ENCODE results near the gene PDPK1.

Gene PDPK1

DNA sequence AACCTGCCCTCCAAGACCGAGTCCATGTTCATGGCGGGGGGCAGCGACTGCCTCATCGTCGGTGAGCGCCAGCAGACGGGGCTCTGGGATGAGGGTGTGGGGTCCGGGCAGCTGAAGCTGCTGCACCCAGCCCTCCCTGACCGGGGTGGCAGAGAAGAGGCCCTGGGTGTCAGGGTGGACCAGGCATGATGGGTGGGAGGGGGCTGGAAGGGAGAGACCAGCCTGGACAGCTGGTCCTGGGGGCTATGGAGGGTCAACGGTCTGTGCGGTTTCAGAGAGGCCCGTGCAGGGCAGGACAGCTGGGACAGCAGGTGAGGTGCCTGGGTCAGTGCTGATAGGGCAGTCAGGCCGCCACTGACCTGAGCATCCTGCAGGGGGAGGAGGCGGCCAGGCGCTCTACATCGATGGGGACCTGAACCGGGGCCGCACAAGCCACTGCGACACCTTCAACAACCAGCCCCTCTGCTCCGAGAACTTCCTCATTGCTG is 37.3 kb upstream of the PDPK1 start:
- no peak overlapping the region for H3K27ac ChIP-seq
- no peak for TF ChIP-seq CTCF (conservative IDR thresholded peaks at IDR 0.05)

- TF ChIP-seq CTCF (conservative IDR thresholded peaks at IDR 0.05): peak; percentile 82
- H3K27ac ChIP-seq: peak overlapping the region; percentile 49; the same call in 1 of the 2 replicates
Measured at GRCh38 chr16:2500918-2501750, 36.7 kb upstream of the PDPK1 start.

DNA sequence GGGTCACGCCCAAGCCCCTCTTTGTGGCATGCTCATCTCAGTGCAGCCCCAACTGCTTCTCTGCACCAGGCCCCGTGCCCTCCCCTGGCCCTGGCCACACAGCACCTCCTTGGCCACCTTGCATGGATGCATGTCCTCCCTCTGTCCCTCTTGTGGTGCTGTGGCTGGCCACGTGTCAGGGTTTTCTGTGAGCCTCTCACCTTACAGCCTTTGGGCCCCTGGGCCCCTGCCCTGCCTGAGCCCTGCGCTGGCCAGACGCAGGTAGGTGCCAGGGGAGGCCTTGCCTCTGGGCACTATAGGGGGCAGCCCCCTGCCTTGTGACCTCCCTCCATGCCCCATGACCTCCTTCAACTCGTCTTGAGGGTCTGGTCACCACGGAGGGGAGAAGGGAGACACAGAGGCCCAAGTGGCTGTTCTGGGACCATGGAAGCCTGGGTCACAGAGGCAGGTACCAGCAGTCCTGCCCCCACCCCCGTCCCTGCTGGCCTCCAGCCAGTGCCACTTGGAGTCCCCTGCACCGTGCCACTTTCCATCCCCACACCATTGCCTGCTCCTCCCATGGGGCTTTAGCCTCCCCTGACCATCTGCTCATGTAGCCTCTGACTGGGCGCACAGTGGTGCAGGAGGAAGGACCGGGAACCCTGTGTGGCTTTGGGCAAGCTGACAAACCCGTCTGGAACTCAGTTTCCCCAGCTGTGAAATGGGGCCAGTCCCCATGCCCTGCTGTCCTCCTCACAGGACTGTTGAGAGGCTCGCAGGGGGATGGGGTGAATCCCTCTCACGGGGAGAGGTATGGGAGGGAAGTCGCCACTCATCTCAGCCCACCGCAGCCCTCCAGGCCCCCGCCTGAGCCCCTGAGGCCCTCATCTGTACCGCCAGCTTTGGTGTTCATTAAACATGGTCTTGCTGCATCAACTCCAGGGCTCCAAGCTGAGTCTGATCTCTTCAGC is 35.6 kb upstream of the PDPK1 start:
- H3K27ac ChIP-seq: peak overlapping the region; percentile 49
- no peak for TF ChIP-seq CTCF (conservative IDR thresholded peaks at IDR 0.05)

- no peak overlapping the region for H3K27ac ChIP-seq
- no peak for TF ChIP-seq CTCF (conservative IDR thresholded peaks at IDR 0.05)
Measured at GRCh38 chr16:2505695-2506094, 32.1 kb upstream of the PDPK1 start.

DNA sequence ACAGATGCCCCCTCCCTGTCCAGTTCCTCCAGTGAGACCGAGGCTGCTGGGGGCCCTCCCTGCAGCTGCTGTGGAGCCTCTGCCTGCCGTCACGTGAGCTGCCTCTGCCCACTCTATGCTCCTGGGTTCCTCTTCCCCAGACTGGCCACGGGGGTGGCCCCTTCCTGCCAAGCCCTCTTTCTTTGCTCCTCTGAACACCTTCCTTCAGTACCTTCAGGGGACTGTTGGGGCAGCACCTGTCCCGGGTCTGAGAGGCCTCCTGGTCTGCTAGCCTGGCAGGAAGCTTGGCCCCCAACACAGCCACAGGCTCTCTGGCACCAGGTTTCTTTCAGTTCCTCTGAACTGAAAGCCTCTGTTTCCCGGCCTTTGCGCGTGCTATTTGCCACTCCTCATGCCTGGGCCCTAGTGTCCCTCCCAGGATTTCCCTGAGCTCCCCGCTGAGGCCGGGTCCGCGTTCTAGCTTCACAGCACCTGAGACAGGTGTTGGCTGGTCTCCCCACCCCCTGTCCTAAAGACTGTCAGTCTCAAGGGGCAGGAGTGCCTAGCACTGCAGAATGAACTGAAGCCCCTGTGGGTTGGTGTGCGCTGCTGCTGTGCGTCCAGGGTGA is 30.7 kb upstream of the PDPK1 start:
- no peak for TF ChIP-seq CTCF (conservative IDR thresholded peaks at IDR 0.05)
- no peak overlapping the region for H3K27ac ChIP-seq

GRCh38 chr16:2507665-2508064 is 30.2 kb upstream of the PDPK1 start:
- TF ChIP-seq CTCF (conservative IDR thresholded peaks at IDR 0.05): no peak

More at GRCh38 chr16:2507665-2508064, 30.2 kb upstream of the PDPK1 start:
- no peak overlapping the region for H3K27ac ChIP-seq
